CD4-positive, alpha-beta T cell treated with Interleukin-4 for 1 hour (primary cell): ENCODE results near the gene FBP2.

ENCODE experiments used
- DNase-seq, 2 donors: peaks; one replicate each; pipeline ENCODE4 v3.0.0-alpha.2; 2020 to 2022

The FBP2 gene

DNA sequence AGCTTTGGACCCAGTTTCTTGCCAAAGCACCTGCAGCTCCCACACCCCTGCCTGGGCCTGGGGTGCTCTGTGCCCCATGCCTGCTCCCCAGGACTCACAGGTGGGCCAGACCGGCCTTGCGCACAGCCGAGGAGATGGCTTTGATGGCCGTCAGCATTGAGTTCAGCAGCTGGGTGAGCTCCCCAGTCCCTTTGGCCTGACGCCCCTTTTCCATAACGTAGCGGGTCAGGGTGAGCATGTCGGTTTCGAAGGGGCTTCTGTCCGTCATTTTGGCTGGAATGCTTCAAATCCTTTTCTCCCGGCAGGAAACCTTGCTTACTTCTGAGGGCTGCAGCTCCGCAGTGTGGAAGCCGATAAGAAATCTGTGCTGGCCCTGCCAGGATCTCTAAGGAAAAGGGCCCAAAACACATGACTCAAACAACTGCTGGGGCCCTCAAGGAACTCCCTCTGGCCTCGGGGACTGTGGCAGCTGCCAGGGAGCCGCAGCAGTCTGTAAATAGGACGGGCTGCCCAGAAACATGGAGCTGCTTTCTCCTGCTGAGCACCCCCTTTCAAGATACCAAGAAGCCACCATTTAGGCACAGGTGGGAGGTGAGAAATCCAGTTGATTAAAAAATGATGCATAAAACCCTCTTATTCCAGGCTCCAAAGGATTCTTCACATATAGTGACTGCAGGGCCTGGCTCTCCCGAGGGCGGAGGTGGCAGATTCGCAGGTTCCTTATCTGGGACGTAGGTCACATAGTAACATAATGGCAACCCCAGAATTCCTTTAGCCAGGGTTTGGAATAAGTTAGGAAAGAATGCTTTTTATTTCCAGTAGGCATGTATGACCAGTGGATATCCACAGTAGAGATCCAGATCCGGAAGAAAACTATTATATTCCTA, at the start of gene FBP2:
Gene FBP2, minus strand, starts transcription at position 366 of the 887 bp plus-strand sequence. Its CDS starts 98 bp downstream, at position 268.
- DNase-seq: no peak

DNA sequence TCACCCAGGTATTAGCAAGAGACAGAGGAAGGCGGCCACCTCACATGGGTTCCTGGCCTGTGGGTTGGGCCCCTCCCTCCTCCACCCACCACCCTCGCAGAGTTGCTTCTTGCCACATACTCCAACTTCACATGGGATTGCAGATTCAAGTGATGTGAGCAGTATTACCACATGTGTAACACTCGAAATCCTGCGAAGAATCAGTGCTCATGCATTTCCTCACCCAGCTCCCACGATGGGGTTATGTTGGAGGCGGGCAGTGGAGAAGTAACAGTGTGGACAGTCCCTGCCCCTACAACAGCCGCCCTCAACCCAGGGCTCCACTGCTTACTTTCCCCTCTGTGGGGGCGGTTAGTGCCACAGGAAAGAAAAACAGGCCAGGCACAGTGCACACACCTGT, 49.6 kb upstream of the FBP2 start:
- peak in 1 of 2 donors; percentile 29 for DNase-seq

DNA sequence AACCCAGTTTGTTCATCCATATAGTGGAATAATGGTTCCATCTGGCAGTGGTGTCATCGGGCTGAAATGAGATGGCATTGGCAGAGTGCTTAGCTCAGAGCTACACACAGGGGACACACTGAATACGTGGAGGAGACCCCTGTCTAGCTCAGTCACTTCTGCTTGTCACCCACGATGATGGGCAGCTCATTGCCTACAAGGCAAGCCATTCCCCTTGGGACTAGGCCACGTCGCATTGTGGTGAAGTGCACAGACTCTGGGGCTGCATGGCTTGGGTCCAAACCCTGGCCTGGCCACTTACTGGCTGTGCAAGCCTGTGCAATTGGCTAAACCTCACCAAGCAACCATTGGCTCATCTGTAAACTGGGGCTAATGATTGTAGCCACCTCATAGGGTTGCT, 48.9 kb upstream of the FBP2 start:
- DNase-seq: no peak

DNA sequence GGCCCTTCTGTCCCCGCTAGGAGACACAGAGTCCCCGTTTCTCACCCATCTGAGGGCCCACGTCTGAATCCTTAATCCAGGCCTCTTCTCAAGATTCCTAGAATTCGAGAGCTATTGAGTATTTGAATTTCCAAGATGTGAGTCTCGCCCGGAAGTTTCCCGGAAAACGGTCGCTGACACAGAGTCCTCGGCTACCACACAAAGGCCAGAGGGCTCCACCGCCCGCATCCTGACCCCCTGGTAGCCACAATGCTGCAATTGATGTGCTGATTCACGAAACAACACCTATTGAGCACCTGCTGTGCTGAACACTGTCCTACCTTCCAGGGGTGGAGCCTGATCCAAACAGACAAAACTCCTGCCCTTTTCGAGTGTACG, 46.4 kb upstream of the FBP2 start:
- no peak for DNase-seq

DNA sequence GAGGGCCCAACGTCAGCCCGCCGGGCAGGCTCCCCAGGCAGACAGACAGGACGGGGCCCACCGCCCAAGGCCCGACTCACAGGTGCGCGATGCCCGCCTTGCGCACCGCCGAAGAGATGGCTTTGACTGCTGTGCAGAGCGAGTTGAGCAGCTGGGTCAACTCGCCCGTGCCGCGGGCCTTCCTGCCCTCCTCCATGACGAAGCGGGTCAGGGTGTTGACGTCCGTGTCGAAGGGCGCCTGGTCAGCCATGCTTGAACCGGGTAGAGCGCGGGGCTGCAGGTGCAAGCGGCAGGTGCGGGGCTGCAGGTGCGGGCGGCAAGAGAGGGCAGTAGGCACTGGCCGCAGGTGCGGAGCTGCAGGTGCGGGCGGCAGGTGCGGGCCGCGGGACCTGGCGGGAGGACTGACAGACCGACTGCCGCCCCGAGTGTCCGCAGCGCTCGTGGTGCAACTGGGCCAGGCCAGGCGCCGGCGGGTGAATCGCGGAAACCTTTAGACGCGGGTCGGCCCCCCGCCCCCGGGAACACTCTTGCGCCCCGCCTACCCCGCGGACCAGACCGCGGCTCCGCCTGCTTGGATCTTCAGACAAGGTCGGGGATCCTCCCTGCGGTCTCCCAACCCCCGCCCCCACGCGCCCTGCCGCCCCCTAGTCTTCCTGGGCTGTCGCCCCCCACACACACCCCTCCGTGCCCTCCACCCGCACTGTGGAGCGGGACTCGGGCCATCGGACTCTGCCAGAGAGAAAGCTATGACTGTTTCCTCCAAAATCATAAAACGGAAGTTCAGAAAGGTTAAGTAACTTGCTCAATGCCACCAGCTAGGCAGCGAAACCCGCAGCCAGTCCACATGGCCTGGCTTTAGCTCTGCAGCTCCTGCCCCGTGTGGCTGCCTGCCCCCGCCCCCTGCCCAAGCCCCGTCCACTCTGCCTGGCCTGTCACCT, 45.7 kb upstream of the FBP2 start, which contains the start of gene FBP1:
Gene FBP1, minus strand, starts transcription at position 458 of the 938 bp plus-strand sequence. Its CDS starts 208 bp downstream, at position 250.
- DNase-seq: peak; percentile 36 to 69

DNA sequence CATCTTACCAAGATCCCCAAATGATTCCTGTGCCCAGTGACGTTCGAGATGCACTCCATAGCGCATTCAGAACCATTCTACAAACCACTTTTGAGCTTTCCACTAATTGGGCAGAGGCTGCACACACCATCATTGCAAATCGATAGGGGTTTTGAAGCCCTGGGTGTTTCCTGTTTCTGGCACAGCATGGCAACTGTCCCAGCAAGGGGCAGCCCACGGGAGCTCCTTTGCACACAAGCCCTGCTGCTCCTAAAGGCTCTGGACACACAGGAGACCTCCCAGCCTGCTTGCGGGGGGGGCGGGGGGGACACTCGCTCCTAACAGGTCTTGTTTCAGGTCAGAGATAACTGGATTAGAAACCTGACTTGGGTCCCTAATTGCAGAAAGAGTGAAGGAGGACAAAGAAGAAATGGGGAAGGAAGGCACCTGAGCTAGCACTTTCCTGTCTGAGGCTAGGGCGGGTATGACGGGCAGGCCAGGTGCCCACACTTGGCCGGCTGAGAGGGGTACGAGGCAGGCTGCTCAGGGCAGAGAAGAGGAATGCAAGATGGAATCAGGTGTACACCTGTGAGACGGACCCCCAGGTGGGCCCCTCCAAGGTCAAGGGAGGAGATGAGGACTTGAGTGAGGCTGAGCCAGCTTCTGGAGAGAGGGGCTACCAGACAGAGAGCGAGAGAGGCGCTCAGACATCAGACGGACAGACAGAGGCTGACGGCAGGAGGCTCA, 44.9 kb upstream of the FBP2 start:
- DNase-seq: no peak

DNA sequence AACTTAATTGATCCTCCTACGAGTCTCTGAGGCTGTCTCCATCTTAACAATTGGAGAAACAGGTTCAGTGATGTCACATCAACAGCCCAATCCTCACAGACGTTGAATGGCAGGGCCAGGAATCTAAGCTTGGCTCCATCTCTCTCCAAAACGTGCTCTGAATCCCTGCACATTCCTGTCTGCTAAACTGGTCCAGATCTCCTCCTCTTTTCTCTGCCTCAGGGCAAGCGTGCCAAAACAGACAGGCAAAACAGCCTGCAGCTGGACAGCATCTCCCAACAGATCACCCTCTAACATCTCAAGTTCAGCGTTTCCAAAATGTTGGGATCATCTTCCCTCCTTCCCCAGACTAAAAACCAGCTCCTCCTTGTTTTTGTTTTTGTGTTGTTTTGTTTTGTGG, 39.1 kb upstream of the FBP2 start:
- no peak for DNase-seq

DNA sequence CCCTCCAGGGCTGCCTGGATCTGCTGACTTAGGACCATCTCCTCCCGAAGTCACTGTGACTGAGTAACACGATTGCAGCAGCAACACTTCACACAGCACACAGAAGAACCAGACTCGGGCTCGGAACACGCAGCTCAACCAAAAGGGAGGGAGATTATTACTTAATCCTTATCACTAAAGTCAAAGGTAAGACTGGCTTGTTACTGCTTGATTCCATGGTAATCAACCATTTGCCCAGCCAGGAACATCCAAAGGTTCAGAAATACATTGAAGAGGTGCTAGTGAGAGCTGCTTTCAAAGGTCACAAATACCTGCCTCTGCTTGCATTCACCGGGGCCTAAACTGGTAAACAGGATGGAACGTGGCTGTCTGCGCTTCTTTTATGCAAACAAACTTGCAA, 38.0 kb upstream of the FBP2 start:
- no peak for DNase-seq

DNA sequence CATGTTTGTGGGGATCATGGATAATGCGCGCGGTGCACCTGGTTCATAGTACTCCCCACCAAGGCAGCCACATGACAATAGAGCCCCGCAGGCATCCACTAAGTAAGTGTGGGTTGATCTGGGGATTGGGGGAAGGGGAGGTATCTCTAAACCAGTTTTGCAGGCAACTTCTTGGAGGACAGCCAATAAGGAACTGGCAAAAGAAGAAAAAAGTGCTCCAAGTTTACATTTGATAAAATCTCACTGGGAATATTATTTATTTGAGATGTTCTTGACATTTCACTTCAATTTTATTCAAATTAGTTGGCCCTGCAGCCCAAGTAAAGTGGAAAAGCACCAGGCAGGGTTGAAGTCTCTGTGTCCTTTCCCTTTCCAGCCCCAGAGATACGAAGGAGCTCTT, 37.2 kb upstream of the FBP2 start:
- no peak for DNase-seq

DNA sequence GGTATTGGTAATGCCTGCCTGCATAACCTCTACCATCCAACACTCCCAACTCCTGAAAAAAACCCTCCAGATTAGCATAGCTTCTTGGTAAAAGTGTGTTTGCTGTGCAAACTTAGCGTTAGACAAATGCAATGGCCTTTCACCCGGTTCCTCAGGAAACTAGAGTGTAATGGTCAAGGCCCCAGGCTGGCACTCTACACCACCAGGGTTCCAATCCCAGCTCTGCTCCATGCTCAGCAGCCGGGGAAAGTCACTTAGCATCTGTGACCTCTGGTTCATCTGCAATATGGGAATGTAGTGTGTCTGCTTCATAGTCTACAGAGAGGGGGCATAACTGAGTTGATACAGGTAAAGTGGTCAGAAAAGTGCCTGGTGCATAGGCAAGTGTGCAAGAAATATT, 36.7 kb upstream of the FBP2 start:
- DNase-seq: no peak

DNA sequence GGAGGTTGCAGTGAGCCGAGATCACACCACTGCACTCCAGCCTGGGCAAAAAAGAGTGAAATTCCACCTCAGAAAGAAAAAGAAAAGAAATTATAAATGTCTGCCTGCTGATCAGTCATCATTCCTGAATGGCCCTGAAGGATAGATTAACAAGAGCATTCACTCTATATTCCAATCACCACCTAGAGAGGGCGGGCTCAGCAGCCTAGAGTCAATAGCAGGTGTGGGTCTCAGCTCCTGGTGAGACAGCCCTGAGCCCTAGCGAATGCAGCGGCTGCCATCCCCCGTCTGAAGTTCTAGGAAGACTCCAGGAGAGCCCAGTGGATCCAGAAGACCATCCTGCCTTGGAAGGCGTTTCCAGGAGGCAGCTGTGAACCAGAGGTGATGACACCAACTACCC, 33.7 kb upstream of the FBP2 start:
- DNase-seq: no peak

DNA sequence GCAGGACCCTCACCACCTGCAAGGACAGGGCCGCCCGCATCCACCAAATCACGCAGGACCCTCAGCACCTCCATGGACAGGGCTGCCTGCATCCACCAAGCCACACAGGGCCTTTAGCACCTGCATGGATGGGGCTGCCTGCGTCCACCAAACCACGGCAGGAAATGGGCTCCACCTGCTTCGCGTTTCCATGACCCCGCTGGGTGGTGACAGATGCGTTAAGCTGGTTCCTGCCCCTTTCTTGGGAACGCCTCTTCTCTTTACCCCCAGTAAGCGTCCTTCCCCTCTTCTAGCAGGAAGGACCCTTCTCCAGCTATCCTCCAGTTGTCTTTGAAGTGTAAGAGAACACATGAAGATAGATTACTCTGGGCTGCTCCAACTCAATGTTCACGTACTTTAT, 32.2 kb upstream of the FBP2 start:
- no peak for DNase-seq

DNA sequence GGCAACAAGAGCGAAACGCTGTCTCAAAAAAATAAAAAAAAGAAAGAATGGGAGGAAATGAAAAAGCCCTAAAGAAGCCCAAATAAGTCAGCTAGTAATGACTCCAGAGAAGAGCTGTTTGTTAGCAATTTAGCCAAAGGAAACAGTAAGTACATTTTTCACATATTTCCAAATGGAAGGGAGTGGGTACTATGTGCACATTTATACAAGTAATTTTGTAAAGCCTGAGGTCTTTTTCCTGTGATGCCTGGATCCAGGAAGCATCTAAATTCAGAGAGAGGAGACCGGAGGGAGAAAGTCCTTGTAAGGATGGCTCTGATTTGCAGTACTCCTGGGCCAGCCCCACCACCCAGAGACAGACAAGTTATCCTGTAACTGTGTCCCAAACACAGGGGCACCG, 31.0 kb upstream of the FBP2 start:
- no peak for DNase-seq

DNA sequence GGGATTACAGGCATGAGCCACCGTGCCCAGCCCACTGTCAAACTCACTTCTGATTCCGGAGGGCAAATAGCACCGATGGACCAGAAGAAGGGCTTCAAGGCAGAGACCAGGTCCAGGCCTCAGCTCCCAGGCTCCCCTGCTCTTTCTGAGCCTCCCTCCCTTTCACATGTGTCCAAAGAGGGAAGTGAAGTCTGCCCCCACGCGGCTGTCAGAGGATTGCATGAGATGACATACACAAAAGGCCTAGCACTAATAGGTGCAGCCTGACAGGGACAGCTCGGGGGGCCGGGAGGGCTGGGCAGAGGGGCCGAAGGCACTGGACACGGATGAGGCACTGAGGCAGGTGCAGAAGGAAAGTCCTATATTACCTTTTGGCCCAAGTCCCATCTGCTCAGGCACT, 29.6 kb upstream of the FBP2 start:
- DNase-seq: peak in 1 of 2 donors; percentile 20

DNA sequence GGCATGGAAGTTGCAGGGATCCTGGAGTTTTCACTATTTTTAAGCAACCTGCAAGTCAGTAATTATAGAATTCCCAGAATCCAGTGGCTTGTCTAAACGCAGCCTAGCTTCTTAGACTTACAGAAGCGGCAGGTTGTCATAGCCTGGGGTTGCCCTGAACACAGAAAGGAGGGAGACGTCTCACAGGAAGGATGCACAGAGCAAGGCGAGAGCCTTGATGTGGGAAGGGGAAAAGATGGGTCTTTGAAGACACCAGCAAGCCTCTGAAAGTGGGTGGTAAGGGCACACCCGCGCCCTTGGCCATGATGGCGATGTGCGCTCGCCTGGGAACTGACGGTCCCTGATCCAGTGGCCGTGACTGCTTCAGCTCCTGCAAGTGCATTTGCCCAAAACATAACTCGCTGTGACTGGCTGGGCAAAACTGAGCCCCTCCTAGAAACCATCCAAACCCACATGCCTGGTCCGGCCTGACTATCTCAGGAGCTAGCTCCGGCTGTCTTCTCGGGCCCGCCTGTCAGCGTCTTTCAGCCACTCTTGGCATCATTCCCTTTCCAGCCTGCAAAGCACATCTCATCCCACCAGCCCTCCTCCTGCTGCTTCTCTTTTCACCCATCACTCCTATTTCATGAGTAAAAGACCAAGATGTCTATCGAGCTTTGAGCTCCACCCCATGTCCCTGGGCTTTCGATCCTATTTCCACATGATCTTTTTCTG, 28.6 kb upstream of the FBP2 start:
- no peak for DNase-seq

DNA sequence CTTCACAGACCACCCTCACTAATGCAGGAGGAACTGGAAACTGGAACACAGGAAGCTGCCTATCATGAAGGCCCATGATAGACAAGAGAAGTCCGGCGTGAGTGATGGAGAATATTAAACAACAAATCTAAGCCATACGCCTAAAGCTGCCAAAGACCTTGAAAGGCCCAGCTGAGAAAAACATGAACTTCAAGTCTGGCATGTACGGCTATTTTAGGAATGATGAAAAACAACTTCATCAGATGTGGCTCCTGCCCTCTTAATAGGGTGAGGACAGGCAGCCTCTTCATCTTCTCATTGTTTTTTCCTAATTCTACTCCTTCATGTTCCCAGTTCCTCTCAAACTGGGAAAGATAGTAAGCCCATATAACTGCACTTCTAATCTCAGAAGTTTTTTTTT, 25.4 kb upstream of the FBP2 start:
- DNase-seq: no peak

DNA sequence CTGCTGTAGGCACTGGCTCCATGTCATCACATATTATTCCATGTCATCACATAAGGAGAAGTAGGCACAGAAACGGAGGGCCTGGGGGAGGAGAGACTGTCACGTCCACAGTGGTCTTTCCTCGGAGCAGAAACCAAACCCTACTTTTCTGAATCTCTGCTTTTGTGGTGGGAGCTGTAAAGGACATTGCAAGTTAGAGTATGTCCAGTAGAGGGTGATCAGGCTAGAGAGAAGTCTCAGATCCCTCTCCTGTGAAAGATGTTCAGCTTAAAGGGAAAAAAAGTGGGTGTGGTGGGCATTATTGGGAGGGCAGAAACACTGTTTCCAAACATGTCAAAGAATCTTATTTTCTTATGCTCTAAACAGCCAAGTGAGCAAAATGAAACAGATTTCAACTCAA, 19.4 kb upstream of the FBP2 start:
- no peak for DNase-seq

DNA sequence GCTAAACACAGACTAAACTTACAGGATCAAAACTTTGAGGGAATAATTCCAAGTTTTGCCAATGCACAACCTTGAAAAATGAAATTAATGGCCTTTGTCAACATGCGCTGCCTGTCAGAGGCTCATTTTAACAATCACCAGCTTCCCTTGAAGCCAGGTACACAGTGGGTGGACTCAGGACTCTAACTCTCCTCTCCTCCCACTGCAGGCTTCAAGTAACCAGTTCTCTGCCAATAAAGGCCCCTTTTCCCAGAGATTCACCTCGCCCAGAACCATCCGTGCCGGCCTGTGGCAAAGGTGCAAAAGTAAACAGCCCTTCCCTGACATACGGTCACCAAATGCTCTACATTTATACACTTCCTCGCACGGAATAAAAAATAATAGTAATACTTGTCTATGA, 18.4 kb upstream of the FBP2 start:
- no peak for DNase-seq

DNA sequence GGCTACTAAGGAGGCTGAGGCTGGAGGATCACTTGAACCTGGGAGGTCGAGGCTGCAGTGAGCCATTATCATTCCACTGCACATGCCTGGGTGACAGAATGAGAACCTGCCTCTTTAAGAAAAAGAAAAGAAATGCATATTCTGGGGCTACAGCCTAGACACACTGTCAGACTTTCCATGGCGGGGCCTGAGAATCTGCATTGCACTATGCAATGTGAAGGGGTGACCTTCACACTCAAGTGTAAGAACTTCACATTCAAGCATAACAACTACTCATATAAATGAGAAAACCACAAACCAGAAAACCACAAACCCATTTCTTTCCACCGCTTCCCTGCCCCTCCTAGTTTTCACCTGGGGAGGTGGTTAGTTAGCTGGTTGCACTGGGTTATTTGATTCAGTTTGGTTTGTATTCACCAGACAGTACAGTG, 18.0 kb upstream of the FBP2 start:
- peak in 1 of 2 donors; percentile 2 for DNase-seq

DNA sequence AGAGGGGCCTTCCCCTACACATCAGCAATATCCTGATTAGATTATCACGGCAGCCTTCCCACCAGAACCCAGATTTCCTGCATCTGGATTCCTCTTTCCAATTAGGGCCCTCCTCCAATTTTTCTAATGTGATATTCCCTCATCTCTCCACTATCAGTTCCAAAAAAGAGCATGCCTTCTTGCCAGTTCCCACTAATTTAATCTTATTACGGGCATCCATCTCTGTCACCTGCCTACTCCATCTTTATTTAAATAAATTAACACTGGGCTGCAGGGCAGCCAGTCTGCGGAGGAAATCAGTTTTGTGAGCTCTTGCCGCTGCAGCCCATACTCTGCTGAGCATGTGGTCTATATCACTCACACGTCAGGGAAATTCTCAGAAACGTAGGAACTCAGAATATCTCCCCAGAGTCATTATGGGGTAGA, 16.6 kb upstream of the FBP2 start:
- DNase-seq: no peak

DNA sequence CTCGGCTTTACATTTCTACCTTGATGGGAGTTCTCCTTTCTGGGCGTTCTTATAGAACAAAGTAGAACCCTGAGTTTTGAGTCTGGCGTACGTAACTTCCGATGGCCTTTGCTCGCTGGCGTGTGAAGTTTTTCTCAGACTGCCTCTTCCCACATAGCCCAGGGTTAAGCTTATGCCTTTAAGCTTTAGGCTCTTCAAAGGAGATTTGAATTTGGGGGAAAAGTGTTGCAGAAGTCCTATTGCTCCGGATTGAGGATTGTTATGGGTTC, 13.7 kb upstream of the FBP2 start:
- no peak for DNase-seq

DNA sequence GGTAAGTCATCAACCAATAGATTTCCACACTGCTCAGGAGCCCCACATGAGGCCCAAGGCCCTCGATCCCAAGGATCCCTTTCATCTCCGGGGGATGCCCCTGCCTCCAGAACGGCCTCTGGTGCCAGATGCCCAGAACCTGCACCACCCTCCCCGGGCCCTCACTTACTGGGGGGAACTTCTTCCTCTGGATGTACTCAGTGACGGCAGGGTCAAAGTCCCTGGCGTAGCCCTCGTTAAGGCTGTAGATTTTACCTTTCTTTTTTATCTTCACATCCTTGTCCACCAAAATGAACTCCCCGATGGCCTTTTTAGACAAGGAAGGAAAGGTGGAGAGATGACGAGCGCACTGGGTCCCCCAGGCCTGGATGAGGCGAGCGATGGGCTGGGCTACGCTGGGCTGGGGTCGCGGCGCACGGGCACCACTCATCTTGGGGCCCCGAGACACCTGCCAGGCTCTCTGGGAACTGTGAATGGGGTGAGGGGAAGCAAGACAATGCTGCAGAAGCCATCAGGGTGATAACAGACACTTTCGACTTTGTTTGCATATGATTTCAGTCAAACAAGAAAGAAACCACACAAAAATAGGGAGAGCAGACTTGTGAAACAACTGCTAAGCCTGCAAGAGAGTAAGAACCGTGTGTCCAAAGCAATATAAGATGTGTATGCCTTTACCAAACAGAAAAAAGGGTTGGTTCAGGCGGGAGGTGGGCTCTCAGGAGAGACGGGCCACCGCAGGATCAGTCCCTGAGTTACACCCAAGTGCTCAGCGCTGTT, 13.2 kb upstream of the FBP2 start:
- DNase-seq: no peak
